DMS53 treated with DMSO at 0.1 percent for 48 hours (cell line): ENCODE data around the gene MAP7D3.
"Not testable (repeated sequence)": the region's sequence is repeated elsewhere in the genome, so short reads cannot be mapped to it uniquely, and the experiment has no call there.

Experiments used
- DNase-seq: peaks from one replicate; lab custom pipeline; 2025; ENCODE audit not compliant: unreplicated experiment; lab: John Stamatoyannopoulos, UW

Gene MAP7D3

GRCh38 chrX:136255541-136255940, 4.3 kb upstream of the MAP7D3 start:
- DNase-seq: no peak

GRCh38 chrX:136250191-136251040, 784 bp downstream of the MAP7D3 start:
- DNase-seq: no peak

- DNase-seq: no peak
These were observed 5.0 kb downstream of the MAP7D3 start for GRCh38 chrX:136246201-136246600.

GRCh38 chrX:136237849-136238248, 13.4 kb downstream of the MAP7D3 start:
- not testable (repeated sequence) for DNase-seq

GRCh38 chrX:136237074-136237473, 14.1 kb downstream of the MAP7D3 start:
- no peak for DNase-seq

- no peak for DNase-seq
These were observed 22.4 kb downstream of the MAP7D3 start for GRCh38 chrX:136228839-136229207.

- DNase-seq: no peak
These were observed 23.0 kb downstream of the MAP7D3 start for GRCh38 chrX:136227948-136228838.

- no peak for DNase-seq
These were observed 24.1 kb downstream of the MAP7D3 start for GRCh38 chrX:136227074-136227473.

- no peak for DNase-seq
These were observed 29.2 kb downstream of the MAP7D3 start for GRCh38 chrX:136221851-136222513.

GRCh38 chrX:136220951-136221350, 30.2 kb downstream of the MAP7D3 start:
- DNase-seq: no peak

GRCh38 chrX:136220540-136220939, 30.7 kb downstream of the MAP7D3 start:
- peak; percentile 47 for DNase-seq

GRCh38 chrX:136219893-136220292, 31.3 kb downstream of the MAP7D3 start:
- no peak for DNase-seq

GRCh38 chrX:136215559-136215958, 35.6 kb downstream of the MAP7D3 start:
- no peak for DNase-seq

- no peak for DNase-seq
These were observed 36.6 kb downstream of the MAP7D3 start for GRCh38 chrX:136214551-136214950.

- DNase-seq: no peak
These were observed 38.6 kb downstream of the MAP7D3 start for GRCh38 chrX:136212557-136213111.

- no peak for DNase-seq
These were observed 39.2 kb downstream of the MAP7D3 start for GRCh38 chrX:136211766-136212556.

- no peak for DNase-seq
These were observed 40.4 kb downstream of the MAP7D3 start for GRCh38 chrX:136210806-136211205.

- no peak for DNase-seq
These were observed 41.0 kb downstream of the MAP7D3 start for GRCh38 chrX:136210243-136210642.

GRCh38 chrX:136209751-136210150, 41.4 kb downstream of the MAP7D3 start:
- no peak for DNase-seq

GRCh38 chrX:136209016-136209738, 42.0 kb downstream of the MAP7D3 start:
- peak; percentile 54 for DNase-seq
